ENCODE data around the gene HCRTR1.

DNA sequence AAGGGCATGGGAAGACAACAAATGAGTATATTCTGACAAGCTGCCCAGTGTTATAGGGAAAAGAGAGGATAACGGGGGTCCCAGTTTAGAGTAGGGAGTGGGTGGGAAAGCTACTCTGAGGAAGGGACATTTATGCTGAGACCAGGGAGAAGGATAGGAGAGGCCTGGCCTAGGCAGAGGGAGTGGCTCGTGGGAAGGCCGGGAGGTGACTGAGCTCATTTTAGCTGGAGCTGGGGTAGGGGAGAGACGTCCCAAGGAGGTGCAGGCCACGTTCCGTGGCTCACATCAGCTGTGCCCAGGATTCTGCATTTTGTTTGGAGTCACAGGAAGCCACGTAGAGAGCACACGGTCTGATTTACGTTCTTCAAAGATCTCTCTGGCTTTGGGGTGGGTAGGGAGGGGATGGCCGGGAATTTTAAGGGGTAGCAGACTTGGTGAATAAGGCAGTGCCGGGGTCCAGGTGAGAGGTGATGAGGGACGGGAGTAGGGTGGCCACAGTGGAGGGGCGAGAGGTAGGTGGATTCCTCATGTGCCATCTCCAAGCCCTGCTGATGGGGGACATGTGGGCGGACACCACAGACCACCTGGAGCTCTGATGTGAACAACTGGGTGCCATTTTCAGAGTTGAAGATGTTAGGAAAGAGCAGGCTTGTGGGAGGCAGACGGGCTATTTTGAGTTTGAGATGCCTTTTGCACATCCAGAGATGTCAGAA is 36.4 kb upstream of the HCRTR1 start:
- TF ChIP-seq POLR2A (IDR thresholded peaks at IDR 0.05): no peak
- TF ChIP-seq, protein P1, sequence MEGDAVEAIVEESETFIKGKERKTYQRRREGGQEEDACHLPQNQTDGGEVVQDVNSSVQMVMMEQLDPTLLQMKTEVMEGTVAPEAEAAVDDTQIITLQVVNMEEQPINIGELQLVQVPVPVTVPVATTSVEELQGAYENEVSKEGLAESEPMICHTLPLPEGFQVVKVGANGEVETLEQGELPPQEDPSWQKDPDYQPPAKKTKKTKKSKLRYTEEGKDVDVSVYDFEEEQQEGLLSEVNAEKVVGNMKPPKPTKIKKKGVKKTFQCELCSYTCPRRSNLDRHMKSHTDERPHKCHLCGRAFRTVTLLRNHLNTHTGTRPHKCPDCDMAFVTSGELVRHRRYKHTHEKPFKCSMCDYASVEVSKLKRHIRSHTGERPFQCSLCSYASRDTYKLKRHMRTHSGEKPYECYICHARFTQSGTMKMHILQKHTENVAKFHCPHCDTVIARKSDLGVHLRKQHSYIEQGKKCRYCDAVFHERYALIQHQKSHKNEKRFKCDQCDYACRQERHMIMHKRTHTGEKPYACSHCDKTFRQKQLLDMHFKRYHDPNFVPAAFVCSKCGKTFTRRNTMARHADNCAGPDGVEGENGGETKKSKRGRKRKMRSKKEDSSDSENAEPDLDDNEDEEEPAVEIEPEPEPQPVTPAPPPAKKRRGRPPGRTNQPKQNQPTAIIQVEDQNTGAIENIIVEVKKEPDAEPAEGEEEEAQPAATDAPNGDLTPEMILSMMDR (IDR thresholded peaks at IDR 0.05): no peak

Measured in tibial nerve (tissue), 3 donors.